CD4-positive, alpha-beta T cell treated with Interleukin-15 for 4 hours (primary cell): ENCODE data around the gene BATF.
"Not testable (repeated sequence)": the region's sequence is repeated elsewhere in the genome, so short reads cannot be mapped to it uniquely, and the experiment has no call there.

ENCODE experiments used
- DNase-seq: peaks from one replicate; pipeline ENCODE4 v3.0.0-alpha.2; 2020; ENCODE audit warnings: low spot score

The BATF gene, protein sequence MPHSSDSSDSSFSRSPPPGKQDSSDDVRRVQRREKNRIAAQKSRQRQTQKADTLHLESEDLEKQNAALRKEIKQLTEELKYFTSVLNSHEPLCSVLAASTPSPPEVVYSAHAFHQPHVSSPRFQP

DNA sequence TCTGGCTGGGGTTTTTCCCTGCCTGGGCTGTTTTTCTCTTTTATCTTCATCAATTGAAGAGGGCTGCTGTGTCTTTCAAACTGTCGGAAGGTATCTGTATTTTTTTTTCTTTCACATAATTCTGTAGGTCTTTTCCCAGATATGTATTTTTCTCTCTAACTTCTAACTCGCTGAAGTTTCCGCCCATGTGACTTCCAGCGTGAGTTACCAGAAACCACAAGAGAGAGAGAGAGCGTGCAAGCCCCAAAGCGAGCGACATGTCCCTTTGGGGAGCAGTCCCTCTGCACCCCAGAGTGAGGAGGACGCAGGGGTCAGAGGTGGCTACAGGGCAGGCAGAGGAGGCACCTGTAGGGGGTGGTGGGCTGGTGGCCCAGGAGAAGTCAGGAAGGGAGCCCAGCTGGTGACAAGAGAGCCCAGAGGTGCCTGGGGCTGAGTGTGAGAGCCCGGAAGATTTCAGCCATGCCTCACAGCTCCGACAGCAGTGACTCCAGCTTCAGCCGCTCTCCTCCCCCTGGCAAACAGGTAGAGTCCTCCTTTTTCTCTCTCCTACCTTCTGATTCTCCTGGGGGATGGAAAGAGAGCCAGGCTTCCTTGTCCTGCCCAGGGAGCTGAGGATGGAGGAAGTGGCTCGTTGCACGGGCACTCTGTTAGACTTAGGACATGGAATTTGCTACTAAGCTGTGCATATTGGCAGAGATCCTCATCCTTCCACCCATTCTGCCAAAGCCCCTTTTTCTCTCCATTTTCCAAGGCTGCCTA lies at the start of gene BATF:
Gene BATF, plus strand, starts transcription at position 246 of the 759 bp plus-strand sequence. Its CDS starts 214 bp downstream, at position 460.
- DNase-seq, result peak; percentile 80

DNA sequence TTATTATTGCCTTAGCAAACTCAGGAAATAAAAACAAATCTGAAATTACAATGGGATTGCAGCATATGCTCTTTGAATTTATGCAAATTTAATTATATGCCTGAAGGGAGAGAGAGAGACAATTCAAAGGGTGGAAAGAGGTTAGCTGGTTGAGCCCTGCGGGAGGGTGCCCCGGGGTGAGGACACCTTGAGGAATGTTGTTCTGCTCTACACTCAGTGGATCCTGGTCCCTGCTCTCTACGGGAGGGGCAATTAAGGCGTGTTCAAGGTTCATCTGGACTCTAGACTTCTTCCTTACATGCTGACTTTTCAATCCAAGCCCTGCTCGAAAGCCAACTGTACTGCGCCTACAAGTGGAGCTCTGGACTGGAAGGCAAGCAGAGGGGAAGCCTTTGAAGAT lies 48.1 kb upstream of the BATF start:
- DNase-seq, result not testable (repeated sequence)

DNA sequence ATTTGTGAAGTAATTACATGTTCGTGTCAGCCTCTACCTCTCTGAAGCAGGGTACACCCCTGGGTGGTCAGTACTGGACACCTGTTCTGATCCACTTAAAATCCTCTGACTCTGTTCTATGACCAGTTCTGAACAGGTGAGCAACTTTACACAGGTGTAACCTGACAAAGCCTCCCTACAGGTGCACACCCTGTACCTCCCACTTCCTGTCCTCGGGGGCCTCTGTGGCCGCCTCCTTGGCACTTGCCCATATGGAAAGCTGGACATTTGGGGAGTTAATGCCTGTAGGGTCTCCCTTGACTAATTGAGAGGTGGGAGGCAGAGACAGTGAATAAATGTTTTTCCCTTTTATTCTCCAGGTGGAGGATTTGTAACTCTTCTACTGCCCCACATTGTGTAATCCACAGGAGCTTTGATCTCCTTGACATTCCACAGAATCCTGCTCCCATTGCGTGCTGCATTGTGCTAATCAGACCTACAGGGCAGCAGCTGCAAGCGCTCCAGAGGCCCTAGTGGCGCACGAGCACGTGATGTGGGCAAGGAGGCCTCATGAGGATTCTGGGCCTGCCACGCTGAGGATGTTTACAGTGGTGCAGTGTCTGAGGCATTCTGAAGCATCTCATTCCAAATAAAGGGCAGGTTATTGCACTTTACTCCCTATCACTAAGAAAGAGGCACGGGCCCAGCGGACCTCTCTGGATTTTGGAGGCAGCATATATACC lies 45.8 kb upstream of the BATF start:
- no peak for DNase-seq

DNA sequence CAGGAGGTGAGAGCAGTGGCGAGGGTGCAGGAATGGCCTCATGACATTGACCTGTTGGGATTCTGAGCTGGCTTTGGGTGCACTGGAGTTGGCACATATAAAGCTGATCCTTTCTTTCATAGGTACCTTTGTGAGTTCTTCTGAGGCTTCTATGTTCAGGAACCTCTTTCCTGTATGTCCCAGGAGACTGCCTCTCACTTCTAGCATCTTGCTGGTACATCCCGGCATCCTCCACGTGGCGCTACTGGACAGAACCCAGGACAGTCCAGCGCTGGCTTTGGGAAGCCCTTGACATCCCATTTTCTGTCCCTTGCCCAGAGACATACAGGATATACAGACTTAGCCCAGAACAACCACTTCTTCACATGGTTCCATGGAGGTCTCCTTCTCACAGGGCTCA lies 44.4 kb upstream of the BATF start:
- DNase-seq, result no peak

DNA sequence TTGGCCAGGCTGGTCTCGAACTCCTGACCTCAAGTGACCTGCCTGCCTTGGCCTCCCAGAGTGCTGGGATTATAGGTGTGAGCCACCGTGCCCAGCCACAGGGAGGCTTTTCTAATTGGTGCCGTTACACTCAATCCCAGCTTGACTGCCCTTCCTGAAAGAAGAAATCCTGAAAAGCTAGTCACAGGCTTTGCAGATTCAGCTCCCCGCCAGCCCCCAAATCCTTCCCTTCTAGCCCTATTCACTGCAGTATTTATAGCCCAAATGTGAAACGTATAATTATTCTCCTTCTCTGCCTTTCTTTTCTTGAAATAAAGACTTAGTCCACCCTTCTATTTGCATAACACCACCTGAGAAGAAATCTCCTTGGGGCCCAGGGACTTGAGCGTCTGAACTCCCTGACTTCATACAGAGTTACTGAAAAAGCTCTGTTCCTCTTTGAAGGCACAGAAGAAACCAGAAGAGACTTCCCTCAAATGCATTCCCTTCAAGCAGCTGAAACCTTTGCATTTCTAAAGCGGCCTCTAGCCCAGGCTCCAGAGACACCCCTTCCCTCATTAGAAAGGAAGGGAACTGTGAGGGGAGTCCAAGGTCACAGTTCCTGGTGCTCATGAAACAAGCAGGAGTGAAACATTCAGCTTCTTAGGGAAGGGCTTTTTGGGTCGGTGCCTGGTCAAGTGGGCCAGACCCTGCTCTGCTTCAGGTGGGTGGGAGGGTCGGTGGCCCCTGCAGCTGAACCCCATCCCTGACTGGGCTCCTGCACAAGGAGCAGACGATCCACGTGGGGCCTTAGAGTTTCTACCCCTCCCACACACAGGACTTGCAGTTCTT lies 42.3 kb upstream of the BATF start:
- DNase-seq, result no peak

DNA sequence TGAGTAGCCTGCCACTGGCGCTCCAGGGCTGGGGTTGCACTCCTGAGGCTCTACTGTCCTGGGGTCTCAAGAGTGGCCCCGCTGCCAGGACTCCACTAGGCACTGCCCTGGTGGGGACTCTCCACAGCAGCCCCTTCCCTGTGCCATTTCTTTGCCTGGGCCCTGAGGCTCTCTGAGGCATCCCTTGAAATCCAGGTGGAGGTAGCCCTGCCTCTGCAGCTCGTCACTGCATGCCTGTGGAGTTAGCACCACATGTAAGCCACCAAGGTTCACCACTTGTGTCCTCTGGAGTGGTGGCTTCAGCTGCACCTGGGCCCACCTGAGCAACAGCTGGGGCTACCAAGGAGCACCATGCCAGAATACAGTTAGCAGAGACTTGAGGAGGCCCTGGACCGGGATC lies 39.9 kb upstream of the BATF start:
- no peak for DNase-seq

DNA sequence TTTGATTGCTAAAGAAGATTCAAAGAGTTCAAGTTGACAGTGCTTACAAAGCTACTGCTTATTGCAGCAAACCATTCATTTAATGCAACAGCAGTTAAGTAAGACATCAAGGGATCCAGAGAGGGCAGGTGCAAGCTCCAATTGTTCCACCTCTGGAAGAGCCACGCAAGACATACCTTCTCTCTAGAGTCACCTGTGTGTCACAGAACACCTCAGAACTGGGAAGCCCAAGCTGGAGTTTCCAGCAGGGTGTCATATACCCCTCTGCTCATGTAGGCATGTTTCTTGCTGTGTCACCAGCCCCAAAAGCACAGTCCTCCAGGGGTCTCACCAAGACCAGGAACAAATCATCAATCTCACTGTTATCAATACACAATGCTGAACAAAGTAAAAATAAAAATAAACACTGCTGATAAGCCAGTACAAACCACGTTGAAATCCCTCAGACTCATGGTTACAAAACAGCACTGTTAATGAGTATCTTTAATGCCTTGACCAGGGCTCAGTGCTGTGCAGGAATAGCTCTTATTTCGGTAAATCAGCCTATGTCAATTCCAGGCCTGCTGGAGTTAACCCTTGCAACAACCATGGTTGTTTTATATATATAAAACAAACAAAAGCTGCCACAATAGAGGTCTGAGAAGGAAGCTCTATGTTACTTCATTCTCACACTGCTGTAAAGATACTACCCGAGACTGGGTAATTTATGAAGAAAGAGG lies 37.4 kb upstream of the BATF start:
- DNase-seq, result no peak

DNA sequence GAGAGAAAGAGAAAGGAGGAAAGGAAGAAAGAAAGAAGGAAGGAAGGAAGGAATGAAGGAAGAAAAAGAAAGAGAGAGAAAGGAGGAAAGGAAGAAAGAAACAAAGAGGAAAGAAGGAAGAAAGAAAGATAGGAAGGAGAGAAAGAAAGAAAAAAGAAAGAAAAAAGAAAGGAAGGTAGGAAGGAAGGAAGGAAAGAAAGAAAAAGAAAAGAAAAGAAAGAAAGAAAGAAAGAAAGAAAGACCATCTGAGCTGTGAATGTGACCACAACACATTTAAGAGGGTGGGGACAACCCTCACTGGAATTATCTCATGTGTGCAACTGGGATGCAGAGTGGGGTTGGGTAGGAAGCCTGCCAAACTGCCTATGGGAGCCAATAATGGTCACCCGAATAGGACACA lies 36.0 kb upstream of the BATF start:
- no peak for DNase-seq

DNA sequence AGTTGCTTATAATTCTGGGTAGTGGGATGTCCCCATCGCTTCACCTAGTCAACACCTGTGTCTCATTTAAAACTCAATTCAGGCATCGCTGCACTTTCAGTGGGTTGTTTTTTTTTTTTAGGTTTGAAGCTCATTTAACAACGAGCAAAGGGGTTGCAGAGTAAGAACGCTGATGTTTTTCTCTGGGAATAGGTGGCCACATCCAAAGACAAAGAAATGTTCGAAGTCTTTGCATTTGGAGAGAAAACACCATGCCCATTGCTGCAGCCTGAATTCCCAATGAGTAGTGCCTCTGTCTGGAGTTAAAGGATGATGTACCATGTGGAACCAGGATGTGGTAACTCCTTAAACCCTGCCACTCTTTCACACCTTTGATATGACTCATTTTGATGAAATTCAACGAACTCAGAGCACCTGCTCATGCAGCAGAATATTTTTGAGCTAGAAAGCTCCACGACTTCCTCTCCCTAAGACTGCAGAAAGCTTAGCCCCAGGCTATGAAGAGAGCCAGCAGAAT lies 35.1 kb upstream of the BATF start:
- DNase-seq, result peak; percentile 43

DNA sequence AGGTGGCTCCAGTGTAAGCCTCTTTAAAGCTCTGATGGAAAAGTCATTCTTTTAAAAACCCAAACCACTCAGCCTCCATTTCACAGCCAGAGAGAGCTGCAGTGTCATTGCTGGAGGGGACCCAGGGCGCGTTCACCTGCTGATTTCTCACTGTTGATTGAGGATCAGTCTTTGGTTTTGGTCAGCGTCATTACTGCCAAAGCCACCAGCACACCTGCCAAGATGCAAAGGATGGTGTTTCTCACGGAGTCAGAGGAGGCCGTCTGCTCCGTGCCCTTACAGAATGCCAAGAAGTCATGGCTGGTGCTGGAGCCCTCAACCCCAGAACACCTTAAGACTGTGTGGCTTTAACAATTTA lies 32.8 kb upstream of the BATF start:
- DNase-seq, result no peak

DNA sequence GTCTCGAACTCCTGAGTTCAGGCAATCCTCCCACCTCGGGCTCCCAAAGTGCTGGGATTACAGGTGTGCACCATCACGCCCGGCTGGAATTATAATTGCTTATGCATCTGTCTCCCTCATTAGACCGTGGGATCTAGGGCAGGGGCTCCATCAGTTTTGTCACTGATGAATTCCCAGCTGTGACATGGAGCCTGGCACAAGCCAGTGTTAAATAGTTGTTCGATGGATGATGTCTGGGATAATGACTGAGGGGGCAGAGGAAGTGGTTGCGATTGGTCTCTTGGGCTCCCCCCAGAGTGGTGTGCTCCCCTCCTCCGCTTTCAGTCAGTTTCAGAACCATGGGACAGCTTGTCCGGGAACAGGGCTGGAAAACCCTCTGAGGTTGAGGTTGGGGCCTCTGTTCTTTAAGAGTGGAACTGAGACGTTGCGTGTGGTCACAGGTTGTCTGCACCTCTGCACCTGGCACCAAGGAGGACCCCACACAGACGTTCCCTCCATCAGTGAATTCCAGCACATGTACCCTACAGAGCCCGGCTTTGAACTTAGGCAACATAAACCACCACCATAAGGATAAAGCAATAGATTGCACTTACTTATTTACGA lies 30.8 kb upstream of the BATF start:
- no peak for DNase-seq

DNA sequence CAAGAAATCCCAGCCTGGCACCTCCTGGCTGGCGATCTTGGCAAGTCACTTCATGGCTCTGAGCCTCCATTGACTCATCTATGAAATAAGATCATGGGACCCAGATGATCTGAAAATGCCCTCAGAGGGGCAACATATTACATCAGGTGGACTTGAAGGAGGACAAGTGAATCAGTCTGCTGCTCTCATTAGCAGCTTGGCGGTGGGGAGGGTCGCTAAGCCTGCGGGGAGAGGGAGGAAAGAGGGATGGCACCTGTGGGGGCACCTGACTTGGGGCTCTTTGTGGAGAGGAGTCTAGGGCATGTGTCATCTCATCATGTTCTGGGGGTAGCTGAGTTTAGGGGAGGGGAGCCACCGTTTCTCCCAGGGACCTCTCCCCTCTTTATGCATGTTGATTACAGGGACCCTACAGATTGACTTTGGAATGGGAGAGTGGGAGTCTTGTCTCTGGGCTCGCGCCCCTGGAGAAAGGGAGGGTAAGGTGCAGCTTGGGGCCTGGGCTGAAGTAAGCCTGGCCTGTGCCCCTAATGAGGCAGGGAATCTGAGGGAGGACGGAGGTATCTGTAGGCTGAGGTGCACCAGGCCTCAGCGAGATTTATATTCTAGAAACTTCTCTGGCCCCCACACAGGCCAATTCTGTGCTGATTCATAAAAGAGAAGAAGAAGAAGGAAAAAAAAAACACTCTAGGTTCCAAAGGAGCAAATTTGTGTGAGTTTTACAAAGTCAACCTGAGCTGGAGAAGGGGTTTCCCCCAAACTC lies 29.3 kb upstream of the BATF start:
- DNase-seq, result no peak

DNA sequence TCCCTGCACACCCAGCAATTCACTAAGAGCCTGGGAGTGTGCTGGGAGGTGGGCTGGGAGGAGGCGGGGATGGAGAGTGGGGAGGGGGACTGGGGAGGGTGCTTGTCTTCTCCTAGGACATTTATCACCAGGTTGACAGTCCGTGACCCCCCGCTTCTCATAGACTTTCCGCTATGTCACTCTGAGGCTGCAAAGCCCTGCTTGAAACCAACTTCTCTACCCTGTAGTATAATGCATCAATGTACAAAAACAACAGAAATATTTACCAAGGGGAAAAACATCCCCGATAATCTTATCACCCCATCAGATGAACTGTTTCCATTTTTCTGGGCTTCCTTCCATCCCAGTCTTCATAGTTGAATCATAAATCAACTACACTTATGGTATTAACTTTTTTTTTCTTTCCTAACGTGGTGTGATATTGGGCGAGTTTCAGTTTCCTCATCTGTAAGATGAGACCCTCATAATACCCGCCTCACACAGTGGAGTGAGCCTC lies 28.6 kb upstream of the BATF start:
- no peak for DNase-seq

DNA sequence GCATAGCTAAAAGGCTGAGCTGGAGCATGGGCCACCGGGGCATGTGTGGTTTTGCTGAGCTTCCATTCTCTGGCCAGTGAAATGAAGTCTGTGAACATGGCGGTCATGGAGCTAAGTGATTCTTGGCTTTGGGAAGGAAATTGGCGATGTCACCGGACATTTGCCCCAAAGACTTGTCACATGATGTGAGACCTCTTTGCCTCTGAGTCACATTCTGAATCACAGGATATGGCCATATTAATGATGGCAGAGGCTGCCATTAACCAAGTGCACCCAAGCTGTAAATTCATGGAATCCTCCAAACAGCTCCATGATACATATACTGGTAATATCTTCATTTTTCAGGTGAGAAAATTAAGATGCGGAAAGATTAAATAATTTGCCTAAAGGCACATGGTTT lies 27.4 kb upstream of the BATF start:
- DNase-seq, result no peak

DNA sequence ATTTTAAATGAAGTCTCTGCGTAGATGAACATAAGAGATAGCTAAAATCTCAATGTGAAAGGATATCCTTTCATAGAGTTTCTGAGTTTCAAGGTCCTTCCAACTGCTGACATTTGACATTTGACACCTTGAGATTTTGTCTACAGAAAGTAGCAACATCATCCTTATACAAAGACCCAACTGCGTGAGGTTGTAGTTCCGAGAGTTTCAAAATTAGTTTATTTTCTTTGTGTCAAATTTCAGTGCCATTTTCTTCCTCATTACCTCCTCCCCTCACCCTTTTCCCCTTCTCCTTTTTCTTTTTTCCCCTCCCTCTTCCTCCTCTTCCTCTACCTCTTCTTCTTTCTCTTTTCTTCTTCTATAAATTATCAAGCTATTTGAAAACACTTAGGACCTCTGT lies 26.9 kb upstream of the BATF start:
- no peak for DNase-seq

DNA sequence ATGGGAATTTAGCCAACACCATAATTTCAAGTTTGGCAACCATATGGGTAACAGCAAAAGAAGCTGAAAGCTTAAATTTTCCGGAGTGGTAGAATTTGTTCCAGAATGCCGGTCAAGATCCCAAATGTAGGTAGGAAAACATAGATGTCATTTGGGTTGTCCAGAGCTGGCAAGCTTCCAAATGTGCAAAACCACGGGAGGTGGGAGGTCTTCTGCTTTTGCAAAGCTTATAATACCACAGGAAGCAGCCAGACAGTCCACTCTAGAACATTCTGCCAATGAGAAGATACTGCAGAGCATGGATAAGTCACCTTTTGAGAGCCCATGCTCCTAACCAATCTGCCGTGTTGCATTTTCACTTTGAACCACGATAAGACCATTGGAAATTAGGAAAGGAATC lies 26.4 kb upstream of the BATF start:
- no peak for DNase-seq

DNA sequence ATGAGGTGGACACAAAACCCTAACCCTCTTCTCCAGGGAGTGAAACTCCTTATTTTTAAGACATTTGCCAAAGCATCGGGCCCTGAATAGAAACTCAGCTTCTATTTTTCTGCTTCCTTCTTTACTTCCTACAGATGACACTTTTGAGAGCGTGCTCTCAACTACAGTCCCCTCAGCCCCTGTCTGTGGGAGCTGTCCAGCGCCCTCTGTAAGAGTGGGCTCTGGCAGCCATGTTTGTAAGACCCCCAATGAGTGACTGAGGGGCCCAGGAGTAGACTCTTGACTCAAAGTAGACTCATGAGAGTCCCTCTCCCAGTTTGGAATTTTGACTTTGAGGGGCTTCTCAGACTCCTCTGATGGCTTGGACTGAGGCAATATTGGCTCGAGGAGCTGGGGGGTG lies 25.5 kb upstream of the BATF start:
- no peak for DNase-seq

DNA sequence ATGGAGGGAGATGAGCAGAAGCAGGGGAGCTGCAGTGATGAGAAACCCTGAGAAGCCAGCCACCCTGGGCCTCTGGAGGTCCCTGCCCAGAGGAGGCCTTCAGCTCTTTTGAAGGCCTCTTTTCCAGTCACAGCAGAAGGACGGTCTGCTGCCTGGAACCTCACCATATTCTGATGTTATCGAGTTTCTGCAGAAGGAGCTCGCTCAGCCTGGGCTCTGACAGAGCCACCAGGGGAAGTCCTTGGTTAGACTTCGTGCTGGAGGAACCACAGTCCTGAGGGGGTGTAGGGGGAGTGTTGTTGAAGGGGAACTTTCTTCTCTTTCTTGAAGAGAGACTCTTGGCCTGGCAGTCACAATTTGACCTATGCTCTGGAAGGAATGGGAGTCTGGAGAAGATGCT lies 25.1 kb upstream of the BATF start:
- DNase-seq, result no peak

DNA sequence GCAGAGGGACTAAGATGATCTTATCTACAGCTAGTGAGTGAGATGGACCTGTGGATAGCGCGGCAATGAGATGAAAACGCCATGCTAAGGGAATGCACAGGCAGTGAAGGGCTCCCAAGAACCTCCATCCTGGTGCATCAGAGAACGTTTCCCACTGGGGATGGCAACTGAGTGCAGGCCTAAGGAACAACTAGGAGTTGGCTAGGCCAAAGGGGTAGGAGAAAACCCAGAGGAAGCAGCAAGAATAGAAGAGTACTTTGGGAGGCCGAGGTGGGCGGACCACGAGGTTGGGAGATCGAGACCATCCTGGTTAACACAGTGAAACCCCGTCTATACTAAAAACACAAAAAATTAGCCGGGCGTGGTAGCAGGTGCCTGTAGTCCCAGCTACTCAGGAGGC lies 24.6 kb upstream of the BATF start:
- DNase-seq, result no peak

DNA sequence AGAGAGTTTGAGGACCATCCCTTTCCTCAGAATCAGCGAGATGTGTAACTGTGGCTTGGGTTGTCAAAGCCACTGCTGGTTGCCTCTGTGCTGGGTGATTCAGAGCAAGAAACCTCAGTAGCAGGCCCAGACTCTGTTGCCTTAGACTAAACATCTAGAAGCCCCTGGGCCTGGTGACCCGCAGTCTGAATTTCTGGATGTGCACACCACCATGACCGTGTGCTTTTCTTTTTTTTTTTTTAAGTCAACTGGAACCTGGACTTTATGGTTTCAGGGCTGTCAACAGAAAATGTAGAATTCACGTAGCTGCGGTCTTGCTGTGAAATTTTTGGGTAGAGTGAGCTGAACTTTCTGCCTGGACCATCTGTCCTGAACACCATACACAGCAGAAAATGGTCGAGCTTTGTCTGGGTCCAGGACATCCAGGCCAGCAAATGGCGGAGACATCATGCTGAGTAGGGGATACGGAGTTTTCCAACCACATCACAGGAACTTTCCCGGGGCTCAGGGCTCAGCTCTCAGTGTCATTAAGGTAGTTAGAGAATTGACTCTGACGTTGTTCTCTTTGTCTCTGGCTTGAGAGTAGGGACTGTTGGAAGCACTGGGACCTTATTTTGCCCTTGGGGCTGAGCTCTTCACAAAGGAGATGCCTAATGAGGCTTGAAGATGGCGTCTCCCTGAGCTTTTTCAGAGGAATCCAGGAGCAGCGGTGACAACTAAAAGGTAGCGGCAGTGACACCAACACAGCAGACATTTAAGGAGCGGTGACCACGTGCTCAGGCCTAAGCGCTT lies 23.0 kb upstream of the BATF start:
- no peak for DNase-seq
